Stimulated activated CD4-positive, alpha-beta T cell treated with anti-CD3 and anti-CD28 coated beads, TNF-alpha, amount 100 ng/mL, for 24 hours (primary cell): Measurements from ENCODE around the gene ABCG8.

Source experiments
- DNase-seq, 3 experiments: peaks; one replicate each; pipeline ENCODE4 v3.0.0-alpha.2; 2020; ENCODE audit warnings: low read depth in 3 of 3

ABCG8 gene

DNA sequence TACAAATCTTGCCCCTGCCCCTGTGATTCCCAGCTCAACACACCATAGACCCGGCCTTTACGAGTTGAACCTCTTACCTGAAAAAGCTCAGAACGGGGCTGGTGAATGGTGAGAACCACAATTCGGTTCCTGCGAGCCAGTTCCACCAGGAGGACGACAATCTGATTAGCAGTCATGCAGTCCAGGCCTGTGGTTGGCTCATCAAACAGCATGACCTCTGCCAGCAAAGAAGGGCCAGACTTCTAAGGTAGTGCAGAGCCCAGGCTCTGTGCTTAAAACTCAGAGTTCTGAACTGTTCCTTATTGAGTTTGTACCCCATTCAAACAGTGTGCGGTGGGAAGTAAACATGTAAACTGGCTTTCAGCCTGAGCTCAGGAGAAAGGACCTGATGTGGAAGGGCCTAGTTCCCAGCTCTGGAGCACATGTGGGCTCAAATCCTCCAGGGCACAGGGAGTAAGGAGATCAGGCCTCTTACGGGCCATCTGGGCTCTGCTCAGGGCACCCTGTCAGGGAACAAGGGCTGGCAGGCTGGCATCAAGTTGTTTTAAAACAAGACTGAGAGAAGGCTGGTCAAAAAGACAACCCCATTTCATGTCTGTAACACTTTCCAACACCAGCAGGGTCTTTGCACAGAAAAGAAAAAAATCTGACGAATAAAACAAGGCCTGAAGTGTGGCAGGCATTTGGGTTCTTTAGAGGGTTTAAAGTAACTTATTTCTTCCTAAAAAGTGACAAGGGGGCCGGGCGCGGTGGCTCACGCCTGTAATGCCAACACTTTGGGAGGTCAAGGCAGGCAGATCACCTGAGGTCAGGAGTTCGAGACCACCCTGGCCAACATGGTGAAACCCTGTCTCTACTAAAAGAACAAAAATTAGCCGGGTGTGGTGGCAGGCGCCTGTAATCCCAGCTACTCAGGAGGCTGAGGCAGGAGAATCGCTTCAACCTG is 12.2 kb upstream of the ABCG8 start:
- no peak for DNase-seq

DNA sequence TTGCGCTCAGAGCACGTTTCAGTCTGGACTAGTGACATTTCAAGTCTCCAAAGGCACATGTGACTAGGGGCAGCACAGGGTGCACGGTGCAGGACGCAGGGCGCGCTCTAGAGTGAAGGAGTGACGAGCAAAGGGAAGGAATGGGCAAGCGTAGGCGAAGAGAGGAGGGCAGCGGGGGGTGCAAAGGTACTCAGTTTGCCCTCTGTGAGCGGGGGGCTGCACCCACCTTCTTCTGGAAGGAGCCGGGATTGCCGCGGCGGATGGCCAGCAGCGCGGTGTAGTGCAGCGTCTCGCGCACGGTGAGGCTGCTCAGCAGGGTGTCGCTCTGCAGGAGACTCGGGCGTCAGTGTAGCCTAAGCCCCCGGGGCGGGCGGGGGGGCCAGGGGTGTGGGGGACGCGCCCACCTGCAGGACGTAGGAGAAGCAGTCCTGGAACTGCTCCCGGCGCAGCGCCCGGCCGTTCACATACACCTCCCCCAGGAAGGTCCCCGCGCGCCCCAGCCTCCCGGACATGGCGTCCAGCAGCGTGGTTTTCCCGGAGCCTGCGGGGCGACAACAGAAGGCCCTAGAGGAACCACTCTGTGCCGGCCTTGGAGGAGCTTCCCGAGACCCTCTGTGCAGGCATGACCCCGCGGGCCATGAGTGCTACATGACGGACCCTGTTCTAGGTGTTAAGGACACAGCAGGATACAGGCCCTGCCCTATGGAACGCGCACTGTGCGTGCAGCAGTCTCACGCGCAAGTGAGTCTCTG is 7.1 kb upstream of the ABCG8 start:
- DNase-seq = no peak

DNA sequence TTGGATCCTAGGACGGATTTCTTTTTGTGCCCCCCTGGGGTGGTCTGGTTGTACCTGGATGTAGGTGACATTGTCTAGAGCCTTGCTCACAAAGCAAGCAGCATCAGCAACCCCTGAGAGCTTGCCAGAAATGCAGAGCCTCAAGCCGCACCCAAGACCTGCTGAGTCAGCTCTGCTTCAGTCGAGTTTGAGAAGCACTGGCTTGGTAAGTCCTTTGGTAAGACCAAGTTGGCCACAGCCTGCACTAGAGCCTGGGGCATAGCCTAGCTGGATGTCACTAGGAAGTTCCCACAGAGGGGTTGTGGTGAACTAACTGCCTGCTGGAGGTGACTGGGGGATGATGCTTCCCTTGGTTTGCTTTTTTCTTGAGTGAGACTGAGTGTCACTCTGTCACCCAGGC is 6.3 kb upstream of the ABCG8 start:
- DNase-seq = no peak

DNA sequence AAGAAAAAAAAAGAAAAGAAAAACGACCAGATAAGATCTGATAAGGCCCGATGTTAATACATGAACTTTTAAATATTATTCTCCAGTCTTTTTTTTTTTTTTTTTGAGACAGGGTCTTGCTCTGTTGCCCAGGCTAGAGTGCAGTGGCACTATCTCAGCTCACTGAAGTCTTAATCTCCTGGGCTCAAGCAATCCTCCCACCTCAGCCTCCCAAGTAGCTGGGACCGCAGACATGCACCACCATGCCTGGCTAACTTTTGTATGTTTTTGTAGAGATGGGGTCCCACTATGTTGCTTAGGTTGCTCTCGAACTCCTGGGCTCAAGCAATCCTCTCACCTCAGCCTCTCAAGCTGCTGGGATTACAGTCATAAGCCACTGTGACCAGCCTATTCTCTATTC is 1.7 kb upstream of the ABCG8 start:
- no peak for DNase-seq

DNA sequence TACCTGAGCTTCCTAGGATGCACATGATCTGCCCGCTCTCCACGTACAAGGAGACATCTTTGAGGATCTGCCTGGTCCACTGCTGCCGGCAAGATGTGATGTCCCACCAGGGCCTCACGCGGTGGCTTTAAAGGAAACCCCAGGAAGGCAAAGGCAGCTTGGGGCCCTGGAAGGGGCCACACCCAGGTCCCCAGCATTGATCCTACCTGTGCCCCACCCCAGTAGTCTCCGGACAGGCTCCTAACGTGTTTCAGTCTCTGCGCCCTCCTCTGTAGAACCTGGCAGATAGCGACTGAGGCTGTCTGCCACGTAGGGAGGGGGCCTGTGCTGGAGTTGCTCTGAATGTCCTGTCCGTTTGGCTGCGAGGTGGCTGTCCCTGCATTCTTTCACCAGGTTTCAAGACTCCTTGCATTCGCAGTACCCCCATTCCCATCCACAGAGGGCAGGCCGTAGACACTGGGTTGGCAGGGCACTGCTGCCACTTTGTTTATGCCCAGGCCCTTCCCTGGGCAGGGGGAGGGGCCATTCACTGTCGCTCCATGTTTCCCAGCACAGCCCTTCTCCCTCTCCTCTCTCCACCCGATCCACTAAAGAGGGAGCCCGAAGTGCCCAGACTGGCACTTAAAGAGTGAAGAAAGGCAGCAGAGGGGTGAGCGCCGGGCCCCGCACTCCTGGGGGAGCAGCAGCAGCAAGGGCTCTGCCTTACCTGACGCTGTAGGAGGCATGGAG is 776 bp upstream of the ABCG8 start:
- DNase-seq = no peak

DNA sequence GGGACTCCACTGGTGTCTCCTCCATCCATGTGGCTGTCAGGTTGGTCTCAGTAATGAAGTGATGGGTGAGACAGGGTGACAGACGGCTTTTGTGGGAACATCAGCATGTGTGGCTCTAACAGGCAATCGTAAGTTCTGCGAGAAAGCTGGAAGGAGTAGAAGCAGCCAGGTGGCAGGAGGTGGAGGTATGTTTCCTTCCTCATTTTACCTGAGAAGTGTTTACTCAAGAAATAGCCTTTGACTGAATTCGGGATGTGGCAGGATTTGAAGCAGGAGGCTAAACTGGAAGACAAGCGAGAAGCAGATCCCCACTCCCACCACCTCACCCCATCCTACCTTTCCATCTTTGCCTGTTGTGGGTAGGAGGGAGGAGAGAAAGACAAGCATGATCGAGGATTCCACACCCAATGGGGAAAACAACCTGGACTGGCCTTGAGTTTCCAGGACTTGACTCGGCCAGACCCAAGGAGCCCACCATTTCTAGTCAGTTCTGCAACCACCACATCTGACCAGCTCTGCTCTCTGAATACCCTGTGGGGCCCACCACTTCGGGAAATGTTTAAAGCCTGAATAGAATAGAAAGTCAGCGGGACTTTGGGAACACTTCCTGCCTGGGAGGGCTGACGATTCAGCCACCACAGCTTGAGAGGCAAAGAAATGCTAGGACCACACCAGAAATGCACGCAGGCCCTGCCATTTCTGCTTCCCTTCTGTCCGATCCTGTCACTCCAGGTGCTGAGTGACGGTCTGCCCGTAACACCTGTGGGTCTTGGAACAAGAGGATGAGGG is 1.2 kb downstream of the ABCG8 start:
- no peak for DNase-seq

DNA sequence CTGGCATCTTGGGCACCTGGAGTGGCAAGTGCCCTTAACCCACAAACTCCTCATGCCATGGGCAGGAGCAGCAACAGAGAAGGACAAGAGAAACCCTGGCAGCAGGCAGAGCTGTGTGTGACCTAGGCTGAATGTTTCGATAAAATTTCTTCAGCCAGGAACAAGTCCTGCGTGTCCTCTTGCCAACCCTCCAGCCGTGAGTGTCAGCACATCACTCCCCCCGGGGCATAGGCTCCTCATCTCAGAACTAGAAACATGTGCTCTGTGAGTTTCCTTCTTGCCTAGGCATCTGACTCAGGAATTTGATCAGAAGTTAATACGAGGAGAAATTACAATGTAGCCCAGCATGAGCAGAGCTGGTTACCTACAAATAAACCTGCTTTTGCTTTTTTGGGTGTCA is 2.2 kb downstream of the ABCG8 start:
- no peak for DNase-seq

DNA sequence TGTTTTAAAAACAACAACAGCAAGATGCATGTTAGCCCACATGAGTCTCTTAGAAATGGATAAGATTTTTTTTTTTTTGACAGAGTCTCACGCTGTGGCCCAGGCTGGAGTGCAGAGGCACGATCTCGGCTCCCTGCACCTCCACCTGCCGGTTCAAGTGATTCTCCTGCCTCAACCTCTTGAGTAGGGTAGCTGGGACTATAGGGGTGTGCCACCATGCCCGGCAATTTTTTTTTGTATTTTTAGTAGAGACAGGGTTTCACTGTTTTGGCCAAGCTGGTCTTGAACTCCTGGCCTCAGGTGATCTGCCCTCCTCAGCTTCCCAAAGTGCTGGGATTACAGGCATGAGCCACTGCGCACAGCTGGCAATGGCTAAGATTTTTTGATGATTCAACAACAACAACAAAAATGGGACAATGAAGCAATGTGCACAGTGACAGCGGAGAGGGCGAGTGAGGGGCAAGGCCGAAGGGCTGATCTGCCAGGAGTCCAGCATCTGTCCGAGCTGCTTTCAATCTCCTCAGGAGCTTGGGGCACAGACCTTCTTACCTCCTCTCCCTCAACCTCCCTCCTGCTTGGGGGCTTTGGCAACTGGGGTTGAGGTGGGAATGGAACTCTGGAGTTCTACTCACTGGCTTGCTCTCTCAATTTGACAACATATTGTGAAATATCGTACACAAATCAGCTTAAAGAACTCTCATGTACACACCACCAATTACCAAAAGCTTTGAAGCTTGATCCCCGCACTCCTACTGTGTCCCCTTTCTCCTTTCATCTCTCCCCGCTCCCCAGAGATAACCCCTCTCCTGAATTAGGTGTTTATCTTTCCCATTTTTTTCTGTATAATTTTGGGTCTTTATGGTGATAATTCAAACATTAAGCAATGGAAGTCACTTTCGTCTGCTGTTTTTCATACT is 3.4 kb downstream of the ABCG8 start:
- no peak for DNase-seq

DNA sequence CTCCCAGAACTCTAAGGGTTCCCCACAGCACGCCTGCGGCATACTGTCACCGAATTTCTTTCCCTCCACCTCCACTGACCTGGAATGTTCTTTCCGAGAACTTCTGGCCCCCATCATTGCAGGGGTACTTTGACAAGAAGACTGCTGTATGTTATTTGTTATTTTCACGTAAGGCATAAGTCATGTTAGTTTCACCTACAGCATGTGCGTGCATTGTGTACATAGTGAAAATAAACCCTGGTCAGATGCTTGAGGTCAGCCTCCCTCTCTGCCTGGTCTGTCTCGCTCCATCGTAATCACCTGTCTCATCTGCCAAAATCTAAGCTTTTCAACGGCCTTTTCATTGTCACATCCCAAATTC is 4.1 kb downstream of the ABCG8 start:
- DNase-seq = no peak

DNA sequence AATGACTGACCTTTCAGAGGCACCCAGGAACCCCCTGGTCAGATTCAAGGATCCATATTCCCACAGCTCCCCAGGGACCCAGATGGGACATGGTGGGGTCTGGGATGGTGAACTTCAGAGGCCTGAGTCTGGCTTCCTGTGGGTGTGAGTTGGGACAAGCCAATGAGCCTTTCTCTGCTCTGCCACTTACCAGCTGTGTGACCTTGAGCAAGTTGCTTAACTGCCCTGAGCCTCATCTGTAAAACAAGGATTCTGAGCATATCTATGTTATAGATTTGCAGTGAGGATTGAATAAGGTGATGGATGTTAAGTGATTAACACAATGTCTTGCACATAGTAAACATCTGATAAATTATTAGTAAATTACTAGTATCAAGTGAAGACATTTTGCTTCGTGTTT is 6.4 kb downstream of the ABCG8 start:
- no peak for DNase-seq

DNA sequence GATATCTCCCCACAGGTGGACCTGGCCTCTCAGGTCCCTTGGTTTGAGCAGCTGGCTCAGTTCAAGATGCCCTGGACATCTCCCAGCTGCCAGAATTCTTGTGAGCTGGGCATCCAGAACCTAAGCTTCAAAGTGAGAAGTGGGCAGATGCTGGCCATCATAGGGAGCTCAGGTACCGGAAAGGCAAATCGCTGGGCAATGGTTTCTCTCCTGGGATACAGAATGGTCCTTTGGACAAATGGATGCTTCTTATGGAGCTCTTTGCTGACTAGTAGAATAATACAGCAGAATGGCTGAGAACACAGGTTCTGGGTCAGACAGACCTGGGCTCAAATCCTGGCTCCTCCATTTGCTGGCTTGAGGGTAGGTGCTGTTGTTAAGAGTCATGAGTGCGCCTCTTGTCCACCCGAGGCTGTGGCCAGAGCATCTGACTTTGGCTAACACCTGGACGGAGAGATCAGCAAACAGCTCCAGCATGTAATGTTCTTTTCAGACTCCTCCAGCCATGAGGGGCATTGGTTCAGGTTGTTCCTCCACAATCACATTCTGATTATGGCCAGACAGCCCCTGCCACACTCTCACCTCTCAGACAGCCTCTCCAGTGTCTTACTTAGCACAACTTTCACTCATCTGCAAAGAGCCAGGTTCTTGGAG is 7.5 kb downstream of the ABCG8 start:
- DNase-seq = no peak

DNA sequence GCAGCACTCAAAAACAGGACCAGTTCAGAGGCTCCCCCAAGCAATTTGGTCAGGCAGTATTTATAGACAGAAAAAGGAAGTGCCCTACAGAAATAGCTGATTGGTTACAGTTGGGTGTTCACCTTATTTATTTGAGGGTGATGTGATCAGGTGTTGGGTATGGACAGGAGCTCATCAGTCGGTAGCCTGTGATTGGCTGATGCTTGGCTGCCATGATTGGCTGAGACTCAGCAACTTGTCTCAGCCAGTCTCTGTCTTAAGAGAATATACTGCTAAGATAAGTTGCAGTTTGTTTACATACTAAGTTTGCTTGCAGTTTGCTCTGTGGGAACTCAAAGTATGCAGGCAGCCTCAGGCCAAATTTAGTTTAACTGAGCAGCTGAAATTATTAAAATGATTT is 9.4 kb downstream of the ABCG8 start:
- no peak for DNase-seq

DNA sequence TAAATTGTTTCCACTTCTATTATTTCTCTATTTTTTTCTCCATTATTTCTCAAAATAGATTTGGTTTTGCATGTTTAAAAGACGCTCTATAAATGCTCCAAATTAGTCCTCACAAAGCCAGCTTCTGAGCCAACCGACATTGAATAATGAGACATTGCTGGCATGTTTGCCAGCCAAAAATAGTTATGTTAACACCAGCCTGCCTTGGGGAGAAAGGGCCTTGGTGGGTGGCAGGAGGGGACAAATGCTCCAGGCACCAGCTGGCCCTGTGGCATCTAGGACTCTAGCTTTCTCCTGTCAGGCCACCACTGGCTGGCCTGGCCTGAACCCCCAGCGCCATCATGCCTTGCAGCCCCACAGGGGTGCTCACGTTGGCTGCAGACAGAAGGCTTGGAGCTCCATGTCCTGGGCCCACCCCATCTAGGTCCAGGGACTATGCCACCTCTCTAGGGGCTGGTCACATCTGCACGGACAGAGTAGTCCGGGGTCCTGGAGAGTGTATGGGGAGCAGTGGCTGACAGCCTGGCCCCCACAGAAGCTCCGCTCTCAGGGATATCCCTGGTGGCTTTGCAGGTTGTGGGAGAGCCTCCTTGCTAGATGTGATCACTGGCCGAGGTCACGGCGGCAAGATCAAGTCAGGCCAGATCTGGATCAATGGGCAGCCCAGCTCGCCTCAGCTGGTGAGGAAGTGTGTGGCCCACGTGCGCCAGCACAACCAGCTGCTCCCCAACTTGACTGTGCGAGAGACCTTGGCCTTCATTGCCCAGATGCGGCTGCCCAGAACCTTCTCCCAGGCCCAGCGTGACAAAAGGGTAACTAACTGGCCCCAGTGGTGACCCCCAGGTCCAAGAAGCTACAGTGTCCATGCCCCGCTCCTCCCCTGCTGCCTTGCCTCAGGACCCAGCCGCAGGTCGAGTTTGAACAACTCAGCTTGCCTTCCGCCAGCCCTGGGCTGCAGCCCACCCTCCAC is 12.5 kb downstream of the ABCG8 start:
- no peak for DNase-seq

DNA sequence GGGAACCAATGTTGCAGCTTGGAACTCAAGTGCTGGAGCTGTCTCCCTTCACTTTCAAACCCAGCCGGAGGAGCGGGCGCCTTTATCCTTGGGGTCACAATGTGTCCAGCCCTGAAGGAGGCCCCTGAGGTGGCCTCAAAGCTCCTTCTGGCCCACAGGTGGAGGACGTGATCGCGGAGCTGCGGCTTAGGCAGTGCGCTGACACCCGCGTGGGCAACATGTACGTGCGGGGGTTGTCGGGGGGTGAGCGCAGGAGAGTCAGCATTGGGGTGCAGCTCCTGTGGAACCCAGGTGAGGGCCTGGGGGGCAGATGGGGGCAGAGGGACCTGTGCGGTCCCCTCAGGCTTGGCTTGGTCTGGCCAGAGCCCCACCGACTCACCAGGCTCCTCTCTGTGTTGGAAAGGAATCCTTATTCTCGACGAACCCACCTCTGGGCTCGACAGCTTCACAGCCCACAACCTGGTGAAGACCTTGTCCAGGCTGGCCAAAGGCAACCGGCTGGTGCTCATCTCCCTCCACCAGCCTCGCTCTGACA is 13.5 kb downstream of the ABCG8 start:
- DNase-seq = no peak

DNA sequence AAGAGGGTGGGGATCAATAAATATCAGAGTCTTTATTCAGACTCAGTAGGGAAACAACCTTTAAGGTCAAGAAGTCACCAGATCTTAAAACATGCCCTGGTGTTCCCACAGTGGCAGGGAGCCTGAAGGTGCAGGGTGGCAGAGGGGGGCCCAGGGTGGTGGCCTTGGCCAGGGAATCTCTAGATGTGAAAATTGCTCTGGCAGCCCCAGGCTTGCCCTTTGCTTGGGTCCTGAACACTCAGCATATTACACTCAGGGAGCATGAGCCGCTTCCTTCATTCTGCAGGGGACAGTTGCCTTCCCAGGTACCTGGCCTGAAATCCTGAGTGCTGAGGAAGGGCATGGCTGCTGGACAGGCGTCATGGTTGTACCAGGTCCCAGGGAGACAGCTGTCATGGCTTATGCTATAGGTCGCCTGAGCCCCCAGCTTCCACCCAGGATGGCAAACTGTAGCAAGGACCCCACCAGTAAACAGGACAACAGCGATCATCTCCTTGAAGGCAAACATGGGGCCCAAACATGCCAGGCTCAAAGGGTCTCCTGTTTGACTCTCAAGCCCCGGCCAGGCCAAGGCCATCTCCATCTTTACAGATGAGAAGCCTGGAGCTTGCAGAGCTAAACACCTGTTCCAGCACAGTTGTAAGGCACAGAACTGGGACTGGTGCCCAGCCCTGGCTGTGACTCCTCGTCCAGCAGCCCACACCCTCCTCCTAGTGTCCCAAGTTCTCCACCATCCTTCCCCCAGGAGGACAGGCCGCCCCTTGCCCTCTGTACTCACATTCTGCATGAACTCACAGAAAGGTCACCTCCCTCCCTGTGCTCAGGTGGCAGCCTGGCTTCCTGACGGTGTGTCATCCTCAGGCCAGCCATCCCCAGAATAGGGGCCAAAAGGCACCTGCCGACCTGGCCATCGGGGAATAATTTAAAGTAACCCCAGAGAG is 14.6 kb downstream of the ABCG8 start:
- DNase-seq = no peak

DNA sequence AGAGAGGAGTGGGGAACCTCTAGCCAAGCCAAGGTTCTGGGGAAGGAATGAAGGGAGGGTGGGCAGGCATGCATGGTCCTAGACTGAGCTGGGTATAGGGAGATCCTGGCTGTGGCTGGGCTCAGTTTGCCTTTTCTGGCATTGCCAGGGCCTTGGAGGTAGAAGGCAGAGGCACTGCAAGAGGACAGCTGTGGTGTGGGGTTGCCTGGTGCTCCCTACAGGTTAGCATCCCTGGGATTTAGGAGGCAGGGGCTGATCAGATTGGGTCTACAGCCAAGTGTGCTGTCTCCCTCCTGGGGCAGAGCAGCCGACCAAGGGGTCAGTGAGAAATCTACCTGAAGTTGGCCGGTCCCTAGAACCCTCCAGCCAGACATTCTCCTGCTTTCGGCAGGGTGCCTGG is 15.9 kb downstream of the ABCG8 start:
- DNase-seq = no peak

DNA sequence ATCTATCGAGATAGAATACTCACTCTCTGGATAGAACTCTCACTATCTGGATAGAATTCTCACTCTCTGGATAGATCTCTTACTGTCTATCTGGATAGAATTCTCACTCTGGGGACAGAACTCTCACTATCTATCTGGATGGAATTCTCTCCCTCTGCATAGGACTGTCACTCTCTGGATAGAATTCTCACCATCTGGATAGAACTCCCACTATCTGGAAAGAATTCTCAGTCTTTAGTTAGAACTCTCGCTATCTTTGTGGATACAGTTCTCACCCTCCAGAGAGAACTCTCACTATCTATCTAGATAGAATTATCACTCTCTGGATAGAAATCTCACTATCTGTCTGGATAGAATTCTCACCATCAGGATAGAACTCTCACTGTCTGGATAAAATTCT is 16.5 kb downstream of the ABCG8 start:
- DNase-seq = no peak

DNA sequence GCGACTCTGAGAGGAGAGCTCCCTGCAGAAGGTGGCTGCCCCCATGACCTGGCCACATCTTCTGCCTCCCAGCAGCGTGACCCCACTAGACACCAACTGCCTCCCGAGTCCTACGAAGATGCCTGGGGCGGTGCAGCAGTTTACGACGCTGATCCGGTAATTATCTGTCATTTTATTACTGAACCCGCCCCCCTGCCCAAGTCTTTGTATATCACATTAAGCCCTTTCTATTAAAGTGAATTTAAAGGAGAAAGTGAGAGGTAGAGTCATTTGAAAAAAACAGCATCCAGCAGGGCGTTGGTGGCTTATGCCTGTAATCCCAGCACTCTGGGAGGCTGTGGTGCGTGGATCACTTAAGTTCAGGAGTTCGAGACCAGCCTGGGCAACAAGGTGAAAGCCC is 33.4 kb downstream of the ABCG8 start:
- DNase-seq = no peak
